ENCODE data around the gene PAX8. TPM values are rescaled to one million over a fixed set of nuclear protein-coding genes. Genes with fewer than 3 reads are reported as not detected.
"Not testable (repeated sequence)": the region's sequence is repeated elsewhere in the genome, so short reads cannot be mapped to it uniquely, and the experiment has no call there.

Gene PAX8
- total RNA-seq: 1 to 10 TPM; 2.3 to 7.7 (median 5.6) TPM

GRCh38 chr2:113278742-113279139, at the start of gene PAX8:
PAX8 (minus strand) TSS chr2:113278921; CDS start chr2:113278394, 527 bp downstream.
- no peak for DNase-seq (ENCODE audit: low spot score in 2 of 2)
- Histone ChIP-seq H3K4me3 (peak within 1 kb of the TSS; percentile 23), H3K4me1 (peaks cover 40% of the 10 kb centered on the region), H3K27ac (no peak within 1 kb of the TSS), H3K36me3 (no peaks in the 10 kb centered on the region), H3K9me3 (no peaks in the 10 kb centered on the region), H3K27me3 (peaks cover 51% of the 10 kb centered on the region)
- WGBS: 89% methylated on average over 18 of the region's 18 CpGs
- TF ChIP-seq CTCF (IDR thresholded peaks at IDR 0.05): no peak
- no peak for TF ChIP-seq EP300 (IDR thresholded peaks at IDR 0.05)
- TF ChIP-seq POLR2A (IDR thresholded peaks at IDR 0.05): no peak

GRCh38 chr2:113328043-113328442, 49.3 kb upstream of the PAX8 start:
- no peak for TF ChIP-seq POLR2A (IDR thresholded peaks at IDR 0.05)
- TF ChIP-seq EP300 (IDR thresholded peaks at IDR 0.05): no peak
- TF ChIP-seq CTCF (IDR thresholded peaks at IDR 0.05): no peak
- TF ChIP-seq POLR2AphosphoS5 (IDR thresholded peaks at IDR 0.05): no peak
- WGBS: 88% methylated on average over 3 of the region's 3 CpGs

GRCh38 chr2:113325161-113325731, 46.5 kb upstream of the PAX8 start:
- not testable (repeated sequence) for H3K27me3 ChIP-seq; H3K36me3 ChIP-seq; H3K9me3 ChIP-seq; DNase-seq (ENCODE audit: low spot score in 2 of 2)
- H3K4me3 ChIP-seq: peak overlapping the region; percentile 52
- H3K4me1 ChIP-seq: peaks cover 37% of the 10 kb centered on the region
- WGBS: 8% methylated on average over 14 of the region's 14 CpGs
- H3K27ac ChIP-seq: peak overlapping the region; percentile 81

More at GRCh38 chr2:113328043-113328442, 49.3 kb upstream of the PAX8 start:
- no peak overlapping the region for H3K4me3 ChIP-seq
- no peaks in the 10 kb centered on the region for H3K9me3 ChIP-seq
- H3K4me1 ChIP-seq: peaks cover 49% of the 10 kb centered on the region
- no peaks in the 10 kb centered on the region for H3K36me3 ChIP-seq
- H3K27me3 ChIP-seq: no peaks in the 10 kb centered on the region
- DNase-seq (ENCODE audit: low spot score in 2 of 2): no peak
- peak overlapping the region; percentile 81 for H3K27ac ChIP-seq

- Histone ChIP-seq H3K4me3 (peak overlapping the region; percentile 52), H3K27ac (peak overlapping the region; percentile 81), H3K9me3 (no peaks in the 10 kb centered on the region), H3K36me3 (no peaks in the 10 kb centered on the region), H3K4me1 (peaks cover 32% of the 10 kb centered on the region), H3K27me3 (no peaks in the 10 kb centered on the region)
- DNase-seq (ENCODE audit: low spot score in 2 of 2): no peak
- 2% methylated on average over 27 of the region's 27 CpGs for WGBS
- TF ChIP-seq EP300 (IDR thresholded peaks at IDR 0.05) (no peak), POLR2AphosphoS5 (IDR thresholded peaks at IDR 0.05) (no peak), POLR2A (IDR thresholded peaks at IDR 0.05) (no peak), CTCF (IDR thresholded peaks at IDR 0.05) (no peak)
Measured at GRCh38 chr2:113324684-113325160, 46.0 kb upstream of the PAX8 start.

- not testable (repeated sequence) for H3K27me3 ChIP-seq; H3K36me3 ChIP-seq; H3K4me3 ChIP-seq; DNase-seq (ENCODE audit: low spot score in 2 of 2); H3K27ac ChIP-seq; H3K9me3 ChIP-seq
- peaks cover 21% of the 10 kb centered on the region for H3K4me1 ChIP-seq
- WGBS: 72% methylated on average over 3 of the region's 5 CpGs
Measured at GRCh38 chr2:113323129-113323528, 44.4 kb upstream of the PAX8 start.

GRCh38 chr2:113320106-113320505, 41.4 kb upstream of the PAX8 start:
- not testable (repeated sequence) for H3K4me3 ChIP-seq; H3K27me3 ChIP-seq; H3K27ac ChIP-seq; DNase-seq (ENCODE audit: low spot score in 2 of 2); H3K36me3 ChIP-seq; H3K9me3 ChIP-seq
- peaks cover 13% of the 10 kb centered on the region for H3K4me1 ChIP-seq
- WGBS: 82% methylated on average over 7 of the region's 7 CpGs

- H3K27ac ChIP-seq; DNase-seq (ENCODE audit: low spot score in 2 of 2); H3K36me3 ChIP-seq; H3K27me3 ChIP-seq; H3K4me3 ChIP-seq; H3K9me3 ChIP-seq: not testable (repeated sequence)
- peaks cover 12% of the 10 kb centered on the region for H3K4me1 ChIP-seq
- WGBS: 88% methylated on average over 3 of the region's 3 CpGs
Measured at GRCh38 chr2:113318941-113319340, 40.2 kb upstream of the PAX8 start.

Data from suprapubic skin (tissue), 4 donors.